GM19193 (cell line): ENCODE measurements around the gene USP34.

ENCODE experiments used
- POLR2A ChIP-seq: IDR thresholded peaks from 4 replicates; pipeline ENCODE4 v1.6.1; 2011; ENCODE audit not compliant: insufficient read depth, insufficient read length; ENCODE audit errors: extremely low read depth

The USP34 gene

GRCh38 chr2:61262699-61263098, 208.2 kb downstream of the USP34 start:
- no peak for TF ChIP-seq POLR2A

GRCh38 chr2:61257446-61257845, 213.4 kb downstream of the USP34 start:
- TF ChIP-seq POLR2A: no peak

- TF ChIP-seq POLR2A: no peak
Observed at GRCh38 chr2:61255580-61256437, 215.1 kb downstream of the USP34 start.

DNA sequence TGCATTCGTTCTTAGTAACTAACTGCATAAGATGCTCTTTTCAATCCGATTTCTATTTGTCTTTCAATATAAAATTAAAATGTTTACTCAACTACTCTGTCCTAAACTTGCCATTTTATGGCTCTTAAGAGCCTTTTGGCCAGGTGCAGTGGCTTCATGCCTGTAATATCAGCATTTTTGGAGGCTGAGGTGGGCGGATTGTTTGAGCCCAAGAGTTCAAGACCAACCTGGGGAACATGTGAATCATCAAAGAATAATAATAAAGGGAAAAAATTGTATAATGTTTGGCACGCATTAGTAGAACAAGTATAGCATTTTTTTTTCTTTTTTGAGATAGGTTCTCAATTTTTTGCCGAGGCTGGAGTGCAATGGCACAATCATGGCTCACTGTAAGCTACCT, 216.4 kb downstream of the USP34 start:
- no peak for TF ChIP-seq POLR2A

DNA sequence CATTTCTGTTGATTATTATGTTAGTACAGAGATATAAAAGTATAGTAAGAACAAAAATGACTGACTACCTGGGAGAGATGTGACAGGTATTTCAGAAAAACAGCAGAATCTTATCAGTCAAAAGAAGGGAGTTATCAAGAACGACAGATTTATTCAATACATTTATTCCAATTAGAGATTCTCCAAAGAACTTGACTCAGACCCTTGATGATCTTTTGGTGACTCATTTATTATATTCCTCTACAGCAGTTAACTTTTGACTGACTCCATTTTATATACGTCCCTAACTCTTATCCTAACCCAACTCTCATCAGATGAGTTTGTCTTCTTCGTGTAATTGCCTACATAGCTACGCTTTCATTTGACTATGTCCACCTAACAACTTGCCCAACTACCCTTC, 217.8 kb downstream of the USP34 start:
- no peak for TF ChIP-seq POLR2A

- no peak for TF ChIP-seq POLR2A
Observed at GRCh38 chr2:61252031-61252430, 218.9 kb downstream of the USP34 start.

GRCh38 chr2:61249521-61250071, 221.3 kb downstream of the USP34 start:
- no peak for TF ChIP-seq POLR2A

DNA sequence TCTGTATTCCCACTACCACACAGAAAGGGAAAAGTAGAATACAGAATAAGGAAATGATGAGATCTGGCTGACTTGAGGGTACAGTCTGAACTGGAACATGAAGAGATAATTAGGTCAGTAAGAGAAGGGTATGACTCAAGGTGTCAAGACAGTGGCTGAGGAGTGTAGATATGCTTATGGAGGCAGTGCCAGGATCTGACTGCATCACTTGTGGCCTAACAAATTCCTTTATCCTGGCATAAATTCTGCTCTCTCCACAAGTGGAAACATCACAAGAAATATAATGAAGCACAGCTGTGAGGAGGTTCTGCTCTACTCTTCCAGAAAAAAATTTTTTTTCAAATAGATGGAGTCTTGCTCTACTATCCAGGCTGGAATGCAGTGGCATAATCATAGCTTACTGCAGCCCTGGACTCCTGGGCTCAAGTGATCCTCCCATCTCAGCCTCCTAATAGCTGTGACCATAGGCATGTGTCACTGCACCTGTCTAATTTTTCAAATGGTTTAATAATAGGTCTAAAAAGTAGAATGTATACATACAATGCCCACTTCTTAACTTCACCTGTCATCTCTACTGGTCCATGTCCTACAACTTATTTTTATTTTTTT, 223.6 kb downstream of the USP34 start:
- no peak for TF ChIP-seq POLR2A

- no peak for TF ChIP-seq POLR2A
Observed at GRCh38 chr2:61244694-61245093, 226.2 kb downstream of the USP34 start.

DNA sequence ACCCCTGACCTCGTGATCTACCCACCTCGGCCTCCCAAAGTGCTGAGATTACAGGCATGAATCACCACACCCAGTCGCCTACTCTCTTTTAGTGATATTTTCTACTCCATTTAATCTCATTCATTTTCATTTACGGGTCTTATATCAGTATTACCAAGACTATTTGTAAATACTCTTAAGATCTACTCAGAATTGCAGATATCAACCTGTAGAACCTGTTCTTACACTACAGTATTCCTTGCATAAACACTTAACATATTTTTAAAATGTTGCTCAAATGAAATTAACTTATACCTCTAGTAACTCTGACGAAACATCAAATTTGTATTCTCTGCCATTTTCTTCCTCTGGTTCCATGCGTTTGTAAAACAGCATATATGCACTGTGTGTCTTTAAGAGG, 229.6 kb downstream of the USP34 start:
- no peak for TF ChIP-seq POLR2A

- TF ChIP-seq POLR2A: no peak
Observed at GRCh38 chr2:61238219-61239012, 232.5 kb downstream of the USP34 start.

GRCh38 chr2:61235716-61236115, 235.2 kb downstream of the USP34 start:
- no peak for TF ChIP-seq POLR2A

- TF ChIP-seq POLR2A: no peak
Observed at GRCh38 chr2:61233581-61233980, 237.3 kb downstream of the USP34 start.

DNA sequence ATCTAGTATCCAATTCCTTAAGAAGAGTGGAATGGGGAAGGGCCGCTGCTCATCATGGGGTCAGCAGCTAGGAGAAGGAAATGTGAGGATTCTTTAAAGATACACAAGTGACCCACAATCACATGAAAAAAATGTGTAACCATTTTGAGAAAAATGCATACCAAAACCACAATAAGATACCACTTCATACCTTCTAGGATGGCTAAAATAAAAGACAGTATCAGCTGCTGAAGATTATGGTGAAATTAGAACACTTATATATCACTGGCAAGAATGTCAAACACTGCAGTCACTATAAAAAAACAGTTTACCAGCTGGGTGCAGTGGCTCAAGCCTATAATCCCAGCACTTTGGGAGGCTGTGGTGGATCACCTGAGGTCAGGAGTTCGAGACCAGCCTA, 241.0 kb downstream of the USP34 start:
- no peak for TF ChIP-seq POLR2A

DNA sequence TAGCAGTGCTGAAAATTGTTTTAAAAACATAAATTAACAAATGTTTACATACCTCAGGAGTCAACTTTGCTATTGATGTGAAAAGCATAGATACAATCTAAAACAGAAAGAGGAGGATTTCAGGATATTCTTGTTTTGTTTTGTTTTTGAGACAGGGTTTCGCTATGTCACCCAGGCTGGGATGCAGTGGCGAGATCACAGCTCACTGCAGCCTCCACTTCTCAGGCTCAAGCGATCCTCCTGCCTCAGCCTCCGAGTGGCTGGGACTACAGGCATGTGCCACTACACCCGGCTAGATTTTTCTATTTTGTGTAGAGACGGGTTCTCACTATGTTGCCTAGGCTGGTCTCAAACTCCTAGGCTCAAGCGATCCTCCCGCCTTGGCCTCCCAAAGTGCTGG, 248.3 kb downstream of the USP34 start:
- TF ChIP-seq POLR2A: no peak
